ENCODE measurements around the gene ICAM3. TPM values are rescaled to one million over a fixed set of nuclear protein-coding genes. Genes with fewer than 3 reads are reported as not detected.

The ICAM3 gene
- polyA plus RNA-seq, 1 of the 3 experiments (the other 2 are of a cell fraction): 15.6 TPM

GRCh38 chr19:10380313-10381102 is 41.1 kb upstream of the ICAM3 start, which contains the start of gene TYK2 (continued):
- TF ChIP-seq FOSL2 (IDR thresholded peaks at IDR 0.05; ENCODE audit: borderline replicate concordance, low read depth) (no peak), RFX5 (IDR thresholded peaks at IDR 0.05; ENCODE audit: low read length) (peak; percentile 96), TAF1 (IDR thresholded peaks at IDR 0.05; ENCODE audit: borderline replicate concordance, low read depth, low read length) (peak; percentile 32), EP300 (IDR thresholded peaks at IDR 0.05; ENCODE audit: borderline replicate concordance in 1 of 2, low read depth in 1 of 2, low read length in 1 of 2) (peak in 1 of 2 experiments; percentile 5; a peak in 1 of 4 replicates), SIN3A (IDR thresholded peaks at IDR 0.05; ENCODE audit: borderline replicate concordance, low read depth, low read length) (peak; percentile 21; the same call in 1 of the 2 replicates), CHD2 (IDR thresholded peaks at IDR 0.05; ENCODE audit: low read length, partially characterized antibody) (peak; percentile 83), GABPA (IDR thresholded peaks at IDR 0.05; ENCODE audit: low read depth) (peak; percentile 64), NFIC (IDR thresholded peaks at IDR 0.05; ENCODE audit: borderline replicate concordance) (no peak), REST (IDR thresholded peaks at IDR 0.05; ENCODE audit: low read depth, low read length) (no peak)

- TF ChIP-seq FOXJ3 (CRISPR knock-in tag; IDR thresholded peaks at IDR 0.05) (no peak), MXI1 (IDR thresholded peaks at IDR 0.05; ENCODE audit: low read depth, low read length) (no peak)
- Histone ChIP-seq H3K4me1 (ENCODE audit: control insufficient read depth in 1 of 2, insufficient read depth in 2 of 2, low read depth in 1 of 2, low read length in 1 of 2) (peaks cover 0 to 9% of the 10 kb centered on the region in 2 experiments; a peak in 1 of 4 replicates), H2AFZ (ENCODE audit: low read depth) (peak overlapping the region; percentile 80; the same call in 1 of the 2 replicates), H3F3A (replicated peaks; ENCODE audit: insufficient read depth) (no peaks in the 10 kb centered on the region), H3K4me2 (peak overlapping the region; percentile 91), H4K20me1 (ENCODE audit: insufficient read depth) (no peaks in the 10 kb centered on the region), H3K9me3 (no peaks in the 10 kb centered on the region), H3K27ac (ENCODE audit: low read depth in 2 of 2, low read length in 1 of 2) (peak overlapping the region; percentile 39 to 64; a peak in 3 of 4 replicates), H3K36me3 (replicated peaks in 1 of 2; ENCODE audit: control insufficient read depth in 1 of 2, insufficient read depth in 2 of 2, low read length in 1 of 2) (peaks cover 3 to 4% of the 10 kb centered on the region in 2 experiments), H3K9ac (peak overlapping the region; percentile 70), H3K27me3 (ENCODE audit: insufficient read depth) (no peaks in the 10 kb centered on the region), H3K4me3 (ENCODE audit: low read depth in 2 of 2, low read length in 1 of 2) (peak overlapping the region; percentile 78 to 83), H3K79me2 (ENCODE audit: insufficient read depth) (peaks cover 14% of the 10 kb centered on the region), H3K9me2 (no peaks in the 10 kb centered on the region)
- POLR2A ChIA-PET: interaction anchor here (0.6 to 1.6 kb wide), 7 partner anchors 9 to 121 kb away, joined by 3 to 15 read pairs (median 6); partner anchors contain the start of gene RAVER1
- CTCF ChIA-PET: interaction anchor here (1.5 to 20.2 kb wide), 5 partner anchors 9 to 130 kb away, joined by 4 to 596 read pairs (median 6); partner anchors contain the start of gene ICAM1
- DNase-seq: no peak
- WGBS (ENCODE audit: low lambda C conversion rate): 2% methylated on average over 6 of the region's 10 CpGs
These were observed 40.5 kb upstream of the ICAM3 start for GRCh38 chr19:10379880-10380312.
